ENCODE measurements around the gene TMEM225.

Gene TMEM225

GRCh38 chr11:123838659-123839058, 46.8 kb downstream of the TMEM225 start:
- no peak for TF ChIP-seq CTCF (IDR thresholded peaks at IDR 0.05)
- Histone ChIP-seq H3K36me3 (no peaks in the 10 kb centered on the region), H3K27me3 (no peaks in the 10 kb centered on the region), H3K27ac (no peak overlapping the region), H3K4me3 (ENCODE audit: low read depth in 1 of 2, low read length in 1 of 2) (no peak overlapping the region), H3K9me3 (no peaks in the 10 kb centered on the region), H3K4me1 (ENCODE audit: control insufficient read depth in 1 of 2, insufficient read depth in 1 of 2, low read depth in 1 of 2, low read length in 1 of 2) (no peaks in the 10 kb centered on the region)

- Histone ChIP-seq H3K27me3 (no peaks in the 10 kb centered on the region), H3K9me3 (no peaks in the 10 kb centered on the region), H3K27ac (no peak overlapping the region), H3K4me3 (ENCODE audit: low read depth in 1 of 2, low read length in 1 of 2) (no peak overlapping the region), H3K4me1 (ENCODE audit: control insufficient read depth in 1 of 2, insufficient read depth in 1 of 2, low read depth in 1 of 2, low read length in 1 of 2) (no peaks in the 10 kb centered on the region), H3K36me3 (no peaks in the 10 kb centered on the region)
- no peak for TF ChIP-seq CTCF (IDR thresholded peaks at IDR 0.05)
These were observed 47.3 kb downstream of the TMEM225 start for GRCh38 chr11:123838199-123838598.

GRCh38 chr11:123833095-123833494, 52.4 kb downstream of the TMEM225 start:
- no peak for TF ChIP-seq CTCF (IDR thresholded peaks at IDR 0.05)

More at GRCh38 chr11:123833095-123833494, 52.4 kb downstream of the TMEM225 start:
- H3K9me3 ChIP-seq: no peaks in the 10 kb centered on the region
- H3K4me1 ChIP-seq (ENCODE audit: control insufficient read depth in 1 of 2, insufficient read depth in 1 of 2, low read depth in 1 of 2, low read length in 1 of 2): no peaks in the 10 kb centered on the region
- H3K4me3 ChIP-seq (ENCODE audit: low read depth in 1 of 2, low read length in 1 of 2): no peak overlapping the region
- H3K27me3 ChIP-seq: no peaks in the 10 kb centered on the region
- H3K36me3 ChIP-seq: no peaks in the 10 kb centered on the region
- no peak overlapping the region for H3K27ac ChIP-seq
